ENCODE measurements around the gene TFPT. TPM values are rescaled to one million over a fixed set of nuclear protein-coding genes. Genes with fewer than 3 reads are reported as not detected.

TFPT gene
- total and polyA plus RNA-seq, 9 donors = 2.4 to 18.3 (median 12.8) TPM

DNA sequence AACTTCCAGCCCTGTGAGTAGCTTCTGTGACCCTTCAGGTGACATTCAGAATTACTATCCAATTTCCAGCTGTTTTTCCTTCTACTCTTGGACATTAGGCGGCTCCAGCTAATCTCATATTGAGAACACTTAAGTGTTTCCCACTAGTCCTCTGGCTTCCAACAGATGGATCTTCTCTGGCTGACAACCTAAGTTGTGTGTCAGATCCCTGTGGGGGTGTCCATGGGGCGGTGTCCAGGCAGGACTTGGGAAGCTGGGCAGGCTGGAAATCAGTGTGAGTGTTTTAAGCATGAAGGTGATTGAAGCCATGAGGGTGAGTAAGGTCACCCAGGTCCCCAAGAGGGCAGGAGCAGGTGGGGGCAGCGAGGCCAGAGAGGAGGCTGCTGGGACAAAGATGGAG lies 32.2 kb upstream of the TFPT start:
- Histone ChIP-seq H3K36me3 (no peaks in the 10 kb centered on the region), H3K4me1 (ENCODE audit: insufficient read depth) (peaks cover 3% of the 10 kb centered on the region), H3K27me3 (no peaks in the 10 kb centered on the region), H3K9me3 (no peaks in the 10 kb centered on the region), H3K27ac (peak overlapping the region in 1 of 2 donors; percentile 66), H3K4me3 (no peak overlapping the region)
- intact Hi-C loops (cut with DNase I) = no loop called here
- DNase-seq = peak in 3 of 5 donors; percentile 64 to 73 (median 64)
- WGBS, 3 donors = 18 to 29% (median 22%) methylated on average over 3 of the region's 3 CpGs
- TF ChIP-seq EP300 (IDR thresholded peaks at IDR 0.05) = no peak
- no peak for TF ChIP-seq POLR2A (IDR thresholded peaks at IDR 0.05)

- Histone ChIP-seq H3K9me3 (no peaks in the 10 kb centered on the region), H3K27ac (no peak overlapping the region), H3K4me3 (no peak overlapping the region), H3K4me1 (ENCODE audit: insufficient read depth) (peaks cover 3% of the 10 kb centered on the region), H3K36me3 (no peaks in the 10 kb centered on the region), H3K27me3 (no peaks in the 10 kb centered on the region)
- TF ChIP-seq POLR2A (IDR thresholded peaks at IDR 0.05) = no peak
- no peak for TF ChIP-seq CTCF (IDR thresholded peaks at IDR 0.05)
- TF ChIP-seq EP300 (IDR thresholded peaks at IDR 0.05) = no peak
- WGBS, 3 donors = 87 to 93% (median 88%) methylated on average over 28 of the region's 28 CpGs
- intact Hi-C loops (cut with DNase I) = no loop called here
- no peak for DNase-seq
These were observed 30.2 kb upstream of the TFPT start for GRCh38 chr19:54145541-54146158.

DNA sequence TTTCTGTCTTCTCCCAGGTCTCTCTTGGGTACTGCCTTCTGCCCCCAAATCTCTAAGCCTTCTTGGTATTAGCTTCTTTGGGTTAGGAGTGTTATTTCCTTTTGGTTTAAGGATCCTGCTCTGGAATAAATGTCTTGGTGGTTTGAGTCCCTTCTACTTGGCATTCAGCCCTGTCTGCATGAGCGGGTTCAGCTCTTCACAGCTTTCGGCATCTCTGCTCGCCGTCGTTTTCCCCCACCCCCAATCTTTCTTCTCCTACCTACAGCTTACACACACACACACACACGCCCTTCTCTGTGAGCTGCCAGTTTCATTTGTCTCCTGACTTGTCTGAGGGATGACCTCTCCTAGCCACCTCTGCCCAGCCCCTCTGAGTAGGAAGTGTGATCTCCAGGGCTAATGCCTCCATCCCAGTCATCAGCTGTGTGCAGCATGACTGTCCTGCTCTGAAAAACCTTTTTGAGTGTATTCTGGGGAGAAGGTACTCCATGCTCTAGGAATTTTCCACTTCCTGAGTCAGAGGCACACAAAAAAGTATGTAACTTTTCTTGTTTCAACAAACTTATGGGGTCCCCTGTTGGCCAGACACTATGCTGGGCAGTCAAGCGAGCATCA lies 26.8 kb upstream of the TFPT start:
- Histone ChIP-seq H3K4me1 (ENCODE audit: insufficient read depth) (peaks cover 4% of the 10 kb centered on the region), H3K27me3 (no peaks in the 10 kb centered on the region), H3K9me3 (no peaks in the 10 kb centered on the region), H3K4me3 (no peak overlapping the region), H3K27ac (no peak overlapping the region), H3K36me3 (no peaks in the 10 kb centered on the region)
- 82 to 89% (median 85%) methylated on average over 7 of the region's 7 CpGs for WGBS, 3 donors
- TF ChIP-seq POLR2A (IDR thresholded peaks at IDR 0.05) = no peak
- no peak for TF ChIP-seq EP300 (IDR thresholded peaks at IDR 0.05)
- TF ChIP-seq CTCF (IDR thresholded peaks at IDR 0.05) = no peak
- DNase-seq = no peak
- intact Hi-C loops (cut with DNase I) = no loop called here

- Histone ChIP-seq H3K9me3 (no peaks in the 10 kb centered on the region), H3K36me3 (no peaks in the 10 kb centered on the region), H3K27ac (no peak overlapping the region), H3K4me1 (ENCODE audit: insufficient read depth) (peaks cover 4% of the 10 kb centered on the region), H3K4me3 (no peak overlapping the region), H3K27me3 (no peaks in the 10 kb centered on the region)
- WGBS, 3 donors = 84 to 89% (median 86%) methylated on average over 3 of the region's 3 CpGs
- intact Hi-C loops (cut with DNase I) = no loop called here
- no peak for DNase-seq
- TF ChIP-seq EP300 (IDR thresholded peaks at IDR 0.05) (no peak), CTCF (IDR thresholded peaks at IDR 0.05) (no peak), POLR2A (IDR thresholded peaks at IDR 0.05) (no peak)
These were observed 25.9 kb upstream of the TFPT start for GRCh38 chr19:54141356-54141755.

Data from ovary (tissue), 9 donors.